Measurements from ENCODE around the gene LARP6.
"Not testable (repeated sequence)": the region's sequence is repeated elsewhere in the genome, so short reads cannot be mapped to it uniquely, and the experiment has no call there.

- not testable (repeated sequence) for TF ChIP-seq CTCF, POLR2A (IDR thresholded peaks at IDR 0.05)
Observed at GRCh38 chr15:70858614-70859321, 4.8 kb upstream of the LARP6 start.
